ENCODE measurements around the gene BLOC1S1.

The BLOC1S1 gene

DNA sequence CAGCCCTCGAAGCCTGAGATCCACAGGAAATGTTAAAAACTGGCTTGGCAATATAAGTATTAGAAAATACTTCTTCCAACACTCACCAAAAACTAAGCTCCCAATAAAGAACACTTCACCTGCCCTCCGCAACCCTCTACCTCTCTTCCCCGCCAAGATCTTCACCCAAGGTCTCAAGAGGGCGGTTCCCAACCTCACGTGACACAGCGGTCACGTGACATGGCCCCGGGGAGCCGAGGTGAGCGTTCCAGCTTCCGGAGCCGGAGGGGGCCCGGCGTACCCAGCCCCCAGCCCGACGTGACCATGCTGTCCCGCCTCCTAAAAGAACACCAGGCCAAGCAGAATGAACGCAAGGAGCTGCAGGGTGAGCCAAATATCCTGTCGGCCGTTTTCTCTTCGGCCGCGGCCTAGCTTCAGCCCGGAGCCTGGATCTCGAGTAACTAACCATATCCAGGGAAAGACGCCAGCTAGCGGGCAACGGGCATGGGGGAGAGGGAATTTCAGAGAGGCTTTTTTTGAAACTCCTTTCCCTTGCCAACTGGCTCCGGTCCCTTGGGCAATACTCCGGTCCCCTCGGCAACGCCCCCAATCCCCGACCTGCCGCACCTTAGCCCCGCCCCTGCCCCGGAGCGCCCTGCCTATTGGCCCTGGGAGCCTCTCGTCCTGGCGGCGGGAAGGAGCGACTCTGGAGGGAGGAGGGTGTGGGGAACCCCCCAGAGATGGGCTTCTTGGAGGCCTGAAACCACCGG lies at the start of gene BLOC1S1:
BLOC1S1 (plus strand) TSS at position 214 of the 749 bp plus-strand sequence; CDS start at position 220, 6 bp downstream.
- peak; percentile 78 to 83 for DNase-seq

- no peak for DNase-seq
Measured at GRCh38 chr12:55666508-55666907, 49.3 kb upstream of the BLOC1S1 start.

DNA sequence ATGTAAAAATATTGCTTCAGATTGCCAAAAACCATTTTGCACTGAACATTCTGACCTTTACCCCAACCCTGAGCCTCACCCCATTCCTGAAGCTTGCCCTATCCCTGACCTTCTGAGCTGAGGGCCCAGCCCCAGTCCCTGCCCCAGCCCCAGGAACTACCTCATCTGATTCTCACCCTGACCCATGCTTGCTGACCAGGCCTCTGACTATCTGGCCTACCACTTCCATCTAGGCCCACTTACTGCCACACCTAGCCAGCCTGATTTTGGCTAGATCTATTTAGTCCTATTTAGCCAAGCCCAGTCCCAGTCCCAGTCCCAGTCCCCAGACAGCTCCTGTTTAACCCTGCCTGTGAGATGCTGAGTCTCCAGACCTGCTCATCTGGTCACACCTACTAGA lies 45.6 kb upstream of the BLOC1S1 start:
- no peak for DNase-seq

DNA sequence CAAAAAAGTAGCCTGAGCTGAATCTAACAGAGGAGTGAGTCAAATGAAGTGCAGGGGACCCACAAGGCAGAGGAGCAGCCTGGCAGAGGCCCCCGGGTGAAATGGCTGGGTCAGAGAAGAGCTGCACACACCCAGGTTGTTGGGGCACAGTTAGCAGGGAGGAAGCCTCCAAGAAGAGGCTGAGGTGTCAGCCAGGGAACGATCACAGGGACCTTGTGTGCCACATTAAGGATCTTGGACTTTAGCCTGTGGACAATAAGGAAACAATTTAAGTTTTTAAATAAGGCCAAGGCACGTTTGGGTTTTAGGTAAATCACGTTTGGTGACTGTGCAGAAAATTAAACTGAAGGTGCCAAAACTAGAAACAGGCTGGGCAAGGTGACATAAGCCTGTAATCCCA lies 44.1 kb upstream of the BLOC1S1 start:
- DNase-seq, result no peak

- peak; percentile 31 to 43 for DNase-seq
Measured at GRCh38 chr12:55673638-55674037, 42.2 kb upstream of the BLOC1S1 start.

DNA sequence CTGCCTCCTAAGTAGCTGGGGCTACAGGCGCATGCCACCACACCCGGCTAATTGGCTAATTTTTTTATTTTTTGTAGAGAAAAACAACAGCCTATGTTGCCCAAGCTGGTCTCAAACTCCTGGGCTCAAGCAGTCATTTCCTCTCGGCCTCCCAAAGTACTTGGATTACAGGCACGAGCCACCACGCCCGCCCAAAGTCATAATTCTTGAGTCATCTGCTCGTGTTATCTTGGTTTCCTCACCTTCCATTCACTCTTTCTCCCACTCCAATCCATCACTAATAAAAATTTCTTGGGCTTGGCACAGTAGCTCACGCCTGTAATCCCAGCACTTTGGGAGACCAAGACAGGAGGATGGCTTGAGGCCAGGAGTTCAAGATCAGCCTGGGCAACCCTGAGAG lies 40.2 kb upstream of the BLOC1S1 start:
- peak; percentile 44 to 64 for DNase-seq

DNA sequence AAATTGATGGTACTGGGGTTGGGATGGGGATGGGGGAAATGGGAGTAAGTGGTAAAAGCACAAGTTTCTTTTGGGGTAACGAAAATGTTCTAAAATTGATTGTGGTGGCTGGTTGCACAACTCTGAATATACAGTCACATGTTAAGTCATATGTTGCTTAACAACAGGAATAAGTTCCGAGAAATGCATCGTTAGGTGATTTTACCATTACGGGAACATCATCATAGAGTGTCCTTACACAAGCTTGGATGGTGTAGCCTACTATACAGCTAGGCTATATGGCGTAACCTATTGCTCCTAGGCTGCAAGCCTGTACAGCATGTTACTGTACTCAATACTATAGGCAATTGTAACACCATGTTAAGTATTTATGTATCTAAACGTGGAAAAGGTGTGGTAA lies 39.1 kb upstream of the BLOC1S1 start:
- peak; percentile 72 to 90 for DNase-seq

DNA sequence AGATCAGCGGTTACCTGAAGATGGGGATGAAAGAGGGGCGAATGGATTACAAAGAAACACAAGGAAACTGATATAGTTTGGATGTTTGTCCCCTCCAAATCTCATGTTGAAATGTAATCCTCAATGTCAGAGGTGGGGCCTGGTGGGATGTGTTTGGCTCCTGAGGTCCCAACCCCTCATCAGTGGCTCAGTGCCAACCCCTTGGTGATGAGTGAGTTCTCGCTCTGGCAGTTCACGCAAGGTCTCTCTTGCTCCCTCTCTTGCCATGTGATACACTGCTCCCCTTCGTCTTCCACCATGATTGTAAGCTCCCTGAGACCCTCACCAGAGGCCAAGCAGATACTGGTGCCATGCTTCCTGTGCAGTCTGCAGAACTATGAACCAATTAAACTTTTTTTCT lies 36.2 kb upstream of the BLOC1S1 start:
- DNase-seq, result no peak

- peak; percentile 23 to 47 for DNase-seq
Measured at GRCh38 chr12:55681142-55682077, 34.4 kb upstream of the BLOC1S1 start.

DNA sequence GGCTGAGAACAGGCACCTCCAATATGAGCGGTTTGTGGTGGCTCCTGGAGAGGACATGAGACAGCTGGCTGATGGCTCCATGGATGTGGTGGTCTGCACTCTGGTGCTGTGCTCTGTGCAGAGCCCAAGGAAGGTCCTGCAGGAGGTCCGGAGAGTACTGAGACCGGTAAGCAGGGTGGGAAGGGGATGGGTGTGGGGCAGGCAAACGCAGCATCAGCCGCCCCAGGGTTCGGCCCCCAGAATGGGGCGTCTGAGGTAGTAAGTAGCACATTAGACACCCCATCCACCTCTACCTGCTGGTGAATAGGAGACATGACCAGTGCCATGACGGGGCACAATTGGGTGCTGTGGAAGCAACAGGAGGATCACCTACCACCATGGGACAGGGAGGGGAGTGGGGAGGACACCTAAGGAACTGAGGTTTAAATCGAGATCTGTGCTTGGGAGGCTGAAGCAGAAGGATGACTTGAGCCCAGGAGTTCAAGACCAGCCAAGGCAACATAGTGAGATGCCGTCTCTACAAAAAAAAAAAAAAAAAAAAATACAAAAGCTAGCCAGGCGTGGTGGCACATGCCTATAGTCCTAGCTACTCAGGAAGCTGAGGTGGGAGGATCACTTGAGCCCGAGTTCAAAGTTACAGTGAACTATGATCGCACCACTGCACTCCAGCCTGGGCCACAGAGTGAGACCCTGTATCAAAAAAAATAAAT lies 33.6 kb upstream of the BLOC1S1 start:
- DNase-seq, result no peak

DNA sequence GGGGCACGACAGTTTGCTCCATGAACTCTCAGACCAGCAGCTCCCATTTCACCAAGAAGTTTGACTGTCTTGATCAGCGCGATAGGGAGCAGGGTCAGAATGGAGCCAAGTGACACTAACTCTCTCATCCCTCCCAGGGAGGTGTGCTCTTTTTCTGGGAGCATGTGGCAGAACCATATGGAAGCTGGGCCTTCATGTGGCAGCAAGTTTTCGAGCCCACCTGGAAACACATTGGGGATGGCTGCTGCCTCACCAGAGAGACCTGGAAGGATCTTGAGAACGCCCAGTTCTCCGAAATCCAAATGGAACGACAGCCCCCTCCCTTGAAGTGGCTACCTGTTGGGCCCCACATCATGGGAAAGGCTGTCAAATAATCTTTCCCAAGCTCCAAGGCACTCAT lies 32.2 kb upstream of the BLOC1S1 start:
- DNase-seq, result no peak

DNA sequence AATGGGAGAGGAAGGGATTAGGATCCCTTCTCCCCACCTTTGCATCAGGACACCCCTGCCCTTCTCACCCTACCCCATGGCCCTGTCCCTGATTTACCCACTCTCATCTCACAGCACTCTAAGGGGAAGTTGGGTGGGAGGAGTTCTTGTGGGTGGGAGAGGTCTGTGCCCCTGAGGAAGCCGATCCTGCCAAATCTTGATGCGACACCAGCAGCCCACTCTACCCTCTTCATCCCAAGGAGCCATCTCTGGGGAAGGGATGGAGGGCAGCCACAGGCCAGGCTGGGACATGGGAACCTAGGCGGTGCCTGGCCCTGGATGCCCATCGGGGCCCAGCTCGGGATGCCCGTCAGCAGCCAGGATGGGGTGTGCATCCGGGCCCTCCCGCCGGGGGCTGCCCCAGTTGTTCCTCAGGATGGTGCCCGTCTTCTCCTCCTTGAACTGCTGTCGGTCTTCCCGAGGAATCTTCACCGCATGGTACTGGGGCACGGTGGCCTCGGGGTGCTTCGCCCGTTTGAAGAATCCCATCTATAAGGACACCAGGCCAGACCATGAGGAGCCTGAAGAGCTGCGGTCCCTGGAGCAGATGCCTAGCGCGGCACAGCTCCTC lies 31.0 kb upstream of the BLOC1S1 start:
- no peak for DNase-seq

GRCh38 chr12:55685671-55686070 lies 30.2 kb upstream of the BLOC1S1 start:
- DNase-seq, result no peak

DNA sequence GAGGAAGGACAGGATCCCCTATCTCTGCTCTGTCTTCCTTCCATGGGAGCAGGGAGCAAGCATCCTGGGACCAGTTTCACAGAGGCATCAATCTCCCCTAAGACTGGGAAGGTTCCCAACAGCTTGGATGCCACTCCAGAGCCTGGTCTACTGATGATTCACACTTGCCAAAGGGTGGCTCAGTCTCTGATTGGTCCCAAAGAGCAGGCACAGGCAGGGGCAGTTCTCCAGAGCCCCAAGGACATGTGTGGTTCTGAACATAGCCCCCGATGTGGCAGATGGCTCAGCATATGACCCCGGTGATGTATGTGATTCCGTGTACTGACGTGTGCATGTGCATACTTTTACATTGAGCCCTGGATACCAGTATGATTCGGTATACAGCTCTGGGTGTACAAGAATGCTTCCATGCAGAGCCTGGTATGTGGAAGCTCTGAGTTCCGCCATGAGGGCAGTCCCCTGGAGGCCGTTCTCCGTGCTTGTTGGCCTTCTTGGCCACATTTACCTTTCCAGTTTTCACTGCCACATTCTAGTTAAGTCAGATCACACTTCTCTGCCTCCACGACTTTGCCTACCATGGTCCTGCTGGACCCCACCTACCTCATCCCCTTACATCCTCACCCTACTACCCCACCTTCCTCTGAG lies 29.4 kb upstream of the BLOC1S1 start:
- DNase-seq, result no peak

DNA sequence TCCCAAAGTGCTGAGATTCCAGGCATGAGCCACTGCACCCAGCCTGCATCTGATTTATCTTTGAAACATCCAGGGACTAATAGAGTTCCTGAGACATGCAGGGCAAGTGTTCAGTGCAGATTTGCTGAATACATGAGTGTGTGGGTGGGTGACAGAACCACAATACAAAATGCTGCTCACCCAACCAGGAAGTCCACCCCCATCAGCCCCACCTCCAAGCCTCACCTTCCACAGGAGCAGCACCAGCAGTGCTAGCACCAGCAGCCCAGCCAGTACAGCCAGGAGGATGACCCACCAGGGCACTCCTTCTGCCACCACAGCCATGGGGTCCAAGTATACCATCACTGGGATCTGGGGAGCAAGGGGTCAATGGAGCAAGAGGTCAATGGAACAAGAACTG lies 28.1 kb upstream of the BLOC1S1 start:
- no peak for DNase-seq

DNA sequence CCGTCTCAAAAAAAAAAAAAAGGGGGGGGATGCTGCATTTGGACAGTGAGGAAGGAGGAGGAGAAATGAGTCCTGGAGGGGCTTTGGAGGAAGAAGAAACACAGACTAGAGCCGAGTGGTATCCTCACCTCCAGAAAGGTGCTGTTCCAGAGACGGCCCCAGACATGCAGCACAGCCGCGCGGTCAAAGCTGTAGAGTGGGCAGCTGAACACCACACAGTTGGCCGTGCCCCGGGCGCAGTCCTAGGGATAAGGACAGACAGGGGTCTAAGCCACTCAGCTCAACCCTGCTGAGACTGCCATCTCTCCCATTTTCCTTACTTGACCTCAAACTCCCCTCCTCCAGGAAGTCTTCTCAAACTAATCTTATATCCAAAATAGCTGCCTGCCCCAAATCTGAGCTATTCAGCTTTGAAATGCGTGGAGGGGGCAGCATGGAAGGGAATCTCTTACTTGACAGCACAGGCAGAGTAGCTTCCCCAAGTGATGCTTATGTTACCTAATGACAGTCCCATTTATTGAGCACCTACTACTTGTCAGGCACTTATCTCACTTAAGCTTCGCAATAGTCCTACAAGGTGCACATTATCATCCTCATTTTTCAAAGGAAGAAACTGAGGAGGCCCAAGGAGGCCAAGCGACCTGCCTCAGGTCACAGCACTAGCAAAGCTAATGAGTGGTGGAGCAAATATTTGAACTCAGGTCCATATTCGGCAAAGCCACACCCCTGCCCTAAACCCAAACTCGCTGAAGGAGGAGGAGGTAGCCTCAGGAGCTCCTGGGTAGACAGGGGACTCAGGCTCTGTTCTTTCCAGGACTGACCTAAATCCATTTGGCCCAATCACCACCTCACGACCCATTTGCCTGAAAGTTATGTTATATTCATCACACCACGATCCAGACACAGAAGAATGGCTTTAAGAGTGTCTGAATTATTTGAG lies 26.9 kb upstream of the BLOC1S1 start:
- DNase-seq, result no peak

GRCh38 chr12:55692631-55693322 lies 23.1 kb upstream of the BLOC1S1 start:
- DNase-seq, result no peak

DNA sequence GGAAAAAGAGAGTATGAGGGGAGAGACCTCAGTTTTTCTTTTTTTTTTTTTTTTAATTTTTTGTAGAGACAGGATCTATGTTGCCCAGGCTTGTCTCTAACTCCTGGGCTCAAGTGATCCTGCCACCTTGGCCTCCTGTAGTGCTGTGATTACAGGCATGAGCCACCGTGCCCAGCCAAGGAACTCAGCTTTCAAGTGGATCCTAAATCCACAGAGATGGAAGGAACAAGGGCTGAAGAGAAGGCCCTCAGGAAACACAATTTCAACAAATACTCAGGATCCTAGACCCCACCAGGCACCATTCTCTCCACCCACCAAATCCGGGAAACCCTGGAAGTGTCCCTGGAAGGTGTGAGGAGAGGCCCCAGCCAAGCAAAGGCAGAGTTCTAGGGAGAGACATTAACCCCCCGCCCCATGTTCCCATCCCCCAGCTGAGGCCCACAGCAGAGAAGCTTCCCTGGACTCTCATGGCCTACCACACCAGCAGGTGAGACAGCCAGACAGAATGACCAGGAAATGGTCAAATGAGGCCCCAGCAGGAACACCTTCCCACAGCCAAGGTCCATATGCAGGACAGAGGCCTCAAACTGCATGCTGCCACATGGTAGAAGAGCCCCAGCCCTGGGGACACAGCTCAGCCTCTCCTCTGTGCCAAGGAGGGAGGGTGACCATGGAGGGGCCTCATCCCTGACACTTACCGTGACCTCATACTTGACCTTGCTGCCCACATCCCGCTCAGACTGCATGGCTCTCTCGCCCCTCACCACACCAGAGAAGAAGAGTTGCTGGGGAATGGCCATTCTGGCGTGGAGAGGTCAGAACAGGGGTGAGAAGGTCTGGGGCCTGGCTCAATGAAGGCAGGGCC lies 22.3 kb upstream of the BLOC1S1 start:
- no peak for DNase-seq

DNA sequence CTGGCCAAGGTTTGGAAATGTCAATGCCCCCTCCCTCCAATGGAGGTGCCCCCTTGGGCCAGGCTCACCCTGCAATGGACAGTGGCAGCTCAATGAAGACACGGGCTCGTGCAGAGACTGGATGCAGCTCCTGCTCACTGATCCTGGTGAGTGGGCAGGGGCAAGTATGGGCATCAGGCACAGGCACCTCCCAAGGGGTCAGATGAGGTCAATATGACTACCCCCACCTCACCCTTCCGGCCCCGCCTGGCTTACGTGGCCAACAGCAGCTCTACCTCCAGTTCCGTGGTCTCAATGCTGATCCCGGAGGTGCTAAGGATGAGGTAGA lies 21.7 kb upstream of the BLOC1S1 start:
- no peak for DNase-seq

- DNase-seq, result no peak
Measured at GRCh38 chr12:55694651-55695050, 21.2 kb upstream of the BLOC1S1 start.
